NB4 (cell line): ENCODE measurements around the gene RCE1.

ENCODE experiments used
- DNase-seq: peaks from one replicate; pipeline ENCODE4 v3.0.0; 2010; ENCODE audit warnings: low read depth
- H3K4me3 ChIP-seq: one replicate; pipeline ENCODE4 v1.5.1; 2011; ENCODE audit warnings: mild to moderate bottlenecking, low read depth, low read length, moderate library complexity
- CTCF ChIP-seq: IDR thresholded peaks from one replicate; pipeline ENCODE4 v1.5.1; 2012; ENCODE audit warnings: low read depth, low read length
- MAX ChIP-seq: IDR thresholded peaks from 2 replicates; pipeline ENCODE4 v1.6.1; 2011; ENCODE audit warnings: low read depth, low read length
- MYC ChIP-seq: IDR thresholded peaks from 2 replicates; pipeline ENCODE4 v1.6.1; 2011; ENCODE audit warnings: low read depth, low read length
- POLR2A ChIP-seq: IDR thresholded peaks from 2 replicates; pipeline ENCODE4 v1.6.1; 2011; ENCODE audit warnings: mild to moderate bottlenecking; ENCODE audit not compliant: insufficient read length; ENCODE audit errors: extremely low read depth

RCE1 gene

GRCh38 chr11:66834539-66834845, 8.7 kb upstream of the RCE1 start:
- H3K4me3 ChIP-seq, result no peak overlapping the region
- TF ChIP-seq MYC (no peak), CTCF (no peak)
- no peak for DNase-seq

GRCh38 chr11:66834943-66835342, 8.3 kb upstream of the RCE1 start:
- TF ChIP-seq MYC (no peak), CTCF (no peak), POLR2A (no peak), MAX (no peak)
- no peak for DNase-seq
- H3K4me3 ChIP-seq, result no peak overlapping the region

GRCh38 chr11:66835768-66836405, 7.4 kb upstream of the RCE1 start:
- TF ChIP-seq POLR2A (no peak), MYC (no peak), CTCF (no peak), MAX (no peak)
- H3K4me3 ChIP-seq, result no peak overlapping the region
- no peak for DNase-seq

- TF ChIP-seq CTCF (no peak), POLR2A (no peak), MYC (no peak), MAX (no peak)
- peak; percentile 39 for DNase-seq
These were observed 2.7 kb upstream of the RCE1 start for GRCh38 chr11:66840317-66841091.

GRCh38 chr11:66841861-66842260, 1.4 kb upstream of the RCE1 start:
- peak overlapping the region; percentile 94 for H3K4me3 ChIP-seq
- no peak for DNase-seq
- TF ChIP-seq MYC, result no peak
- no peak for TF ChIP-seq MAX
- TF ChIP-seq POLR2A, result no peak
- no peak for TF ChIP-seq CTCF

More at GRCh38 chr11:66840317-66841091, 2.7 kb upstream of the RCE1 start:
- no peak overlapping the region for H3K4me3 ChIP-seq
